ENCODE measurements around the gene TMEM191C. TPM values are rescaled to one million over a fixed set of nuclear protein-coding genes. Genes with fewer than 3 reads are reported as not detected.
"Not testable (repeated sequence)": the region's sequence is repeated elsewhere in the genome, so short reads cannot be mapped to it uniquely, and the experiment has no call there.

Gene TMEM191C
- total and polyA plus RNA-seq, 2 donors (not counting 1 experiment from before 2014, with no cell fraction given): 5.0 to 5.8 TPM

DNA sequence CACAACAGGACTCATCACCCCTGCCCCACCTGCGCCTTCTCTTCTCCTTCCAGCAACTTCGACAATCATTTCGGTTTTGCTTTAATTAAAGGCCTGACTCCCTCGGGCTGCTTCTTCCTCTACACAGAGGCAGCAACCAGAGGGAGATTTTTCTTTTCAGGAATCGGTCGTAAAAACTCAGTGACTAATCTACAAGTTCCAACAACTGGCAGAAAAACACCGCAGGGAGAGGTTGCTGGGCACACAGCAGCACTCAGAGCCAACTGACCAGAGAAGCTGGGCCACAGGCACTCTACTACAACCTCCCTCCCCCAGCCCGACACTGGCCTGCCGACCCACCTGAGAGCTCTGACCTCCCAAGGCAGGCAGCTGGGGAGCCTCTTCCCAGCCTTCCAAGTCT, 48.0 kb downstream of the TMEM191C start:
- POLR2A ChIA-PET; H3K27ac Mint-ChIP-seq; H3K27me3 Mint-ChIP-seq; ATAC-seq (ENCODE audit: low read depth); DNase-seq; H3K4me1 Mint-ChIP-seq; H3K4me2 ChIP-seq (replicated peaks; ENCODE audit: low read depth, low read length, poor library complexity, severe bottlenecking); H3K9me3 Mint-ChIP-seq (ENCODE audit: insufficient read depth); H3K4me3 Mint-ChIP-seq; H3K4me1 ChIP-seq (ENCODE audit: control insufficient read depth in 2 of 2, insufficient read depth in 2 of 2, low read length in 2 of 2); H3K27ac ChIP-seq (ENCODE audit: low read length in 2 of 2); H4K20me1 ChIP-seq (ENCODE audit: control insufficient read depth, insufficient read depth, low read length, poor library complexity, severe bottlenecking); H3K36me3 ChIP-seq (replicated peaks in 1 of 2; ENCODE audit: control extremely low read depth in 1 of 2, control insufficient read depth in 1 of 2, extremely low read depth in 1 of 2, insufficient read depth in 2 of 2, low read length in 1 of 2); H3K9ac ChIP-seq (ENCODE audit: low read length); H3K4me3 ChIP-seq (ENCODE audit: control extremely low read depth in 1 of 5, extremely low read depth in 1 of 5, insufficient read depth in 1 of 5, low read depth in 2 of 5, low read length in 4 of 5); CTCF ChIA-PET; H3K79me2 ChIP-seq (ENCODE audit: control insufficient read depth, insufficient read depth, low read length); H2AFZ ChIP-seq (ENCODE audit: insufficient read depth, low read depth, low read length, poor library complexity, severe bottlenecking); intact Hi-C loops (cut with micrococcal nuclease); H3K27me3 ChIP-seq (replicated peaks in 1 of 4; ENCODE audit: control extremely low read depth in 1 of 4, control insufficient read depth in 3 of 4, insufficient read depth in 4 of 4, low read length in 3 of 4); H3K9me3 ChIP-seq (ENCODE audit: control extremely low read depth in 1 of 3, control insufficient read depth in 2 of 3, insufficient read depth in 1 of 3, low read length in 2 of 3): not testable (repeated sequence)
- WGBS (ENCODE audit: insufficient coverage): no CpG with 5 or more reads among the region's 9 CpGs

GRCh38 chr22:21516522-21516921, 49.3 kb downstream of the TMEM191C start:
- no CpG with 5 or more reads among the region's 22 CpGs for WGBS (ENCODE audit: insufficient coverage)
- H3K36me3 ChIP-seq (replicated peaks in 1 of 2; ENCODE audit: control extremely low read depth in 1 of 2, control insufficient read depth in 1 of 2, extremely low read depth in 1 of 2, insufficient read depth in 2 of 2, low read length in 1 of 2); H3K4me1 ChIP-seq (ENCODE audit: control insufficient read depth in 2 of 2, insufficient read depth in 2 of 2, low read length in 2 of 2); H3K27ac ChIP-seq (ENCODE audit: low read length in 2 of 2); ATAC-seq (ENCODE audit: low read depth); H2AFZ ChIP-seq (ENCODE audit: insufficient read depth, low read depth, low read length, poor library complexity, severe bottlenecking); H4K20me1 ChIP-seq (ENCODE audit: control insufficient read depth, insufficient read depth, low read length, poor library complexity, severe bottlenecking); H3K4me3 ChIP-seq (ENCODE audit: control extremely low read depth in 1 of 5, extremely low read depth in 1 of 5, insufficient read depth in 1 of 5, low read depth in 2 of 5, low read length in 4 of 5); H3K4me2 ChIP-seq (replicated peaks; ENCODE audit: low read depth, low read length, poor library complexity, severe bottlenecking); H3K4me1 Mint-ChIP-seq; H3K27me3 ChIP-seq (replicated peaks in 1 of 4; ENCODE audit: control extremely low read depth in 1 of 4, control insufficient read depth in 3 of 4, insufficient read depth in 4 of 4, low read length in 3 of 4); H3K9me3 ChIP-seq (ENCODE audit: control extremely low read depth in 1 of 3, control insufficient read depth in 2 of 3, insufficient read depth in 1 of 3, low read length in 2 of 3); H3K4me3 Mint-ChIP-seq; H3K9me3 Mint-ChIP-seq (ENCODE audit: insufficient read depth); H3K9ac ChIP-seq (ENCODE audit: low read length); H3K79me2 ChIP-seq (ENCODE audit: control insufficient read depth, insufficient read depth, low read length); intact Hi-C loops (cut with micrococcal nuclease); CTCF ChIA-PET; H3K27ac Mint-ChIP-seq; POLR2A ChIA-PET; DNase-seq; H3K27me3 Mint-ChIP-seq: not testable (repeated sequence)

DNA sequence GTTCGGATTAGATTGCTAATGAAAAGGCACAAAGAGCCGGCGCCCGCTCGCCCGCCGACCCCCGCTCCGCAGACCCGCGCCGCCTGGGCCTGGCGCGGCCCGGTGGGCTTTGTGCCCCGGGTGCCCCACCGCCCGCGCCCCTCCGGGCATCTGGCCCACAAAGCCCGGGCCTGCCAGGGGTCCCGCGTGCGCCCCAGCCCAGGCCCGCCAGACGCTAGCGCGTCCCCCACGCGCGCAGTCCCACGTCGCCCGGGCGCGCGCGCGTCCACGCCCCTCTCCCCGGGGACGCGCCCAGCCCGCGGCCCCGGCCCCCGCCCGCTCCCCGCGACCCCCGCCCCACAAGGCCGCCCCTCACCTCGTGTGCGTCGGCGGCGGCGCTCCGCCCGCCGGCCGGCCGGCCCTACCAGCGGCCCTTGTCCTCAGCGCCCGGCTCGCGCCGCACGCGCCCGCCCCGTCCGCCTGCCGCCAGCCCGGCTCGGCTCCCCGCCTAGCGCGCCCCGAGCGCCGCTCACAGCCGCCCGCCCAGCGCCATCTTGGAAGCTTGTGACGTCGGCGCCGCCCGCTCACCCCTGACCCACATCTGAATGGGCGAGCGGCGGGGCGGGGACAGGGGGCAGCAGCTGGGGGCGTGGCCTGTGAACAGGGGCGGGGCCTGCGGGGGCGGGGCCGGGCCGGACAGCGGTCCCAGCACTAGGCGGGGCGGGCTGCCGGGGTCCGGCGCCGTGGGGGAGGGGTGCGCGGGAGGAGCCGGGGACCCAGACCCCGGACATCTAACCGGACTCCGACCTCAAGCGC, 50.0 kb downstream of the TMEM191C start:
- ATAC-seq (ENCODE audit: low read depth): peak; percentile 83
- intact Hi-C loops (cut with micrococcal nuclease); H3K27me3 ChIP-seq (replicated peaks in 1 of 4; ENCODE audit: control extremely low read depth in 1 of 4, control insufficient read depth in 3 of 4, insufficient read depth in 4 of 4, low read length in 3 of 4): not testable (repeated sequence)

More for the DNA sequence above, 50.0 kb downstream of the TMEM191C start:
- H3K27ac Mint-ChIP-seq; H3K9ac ChIP-seq (ENCODE audit: low read length); H3K4me1 Mint-ChIP-seq; H3K27me3 Mint-ChIP-seq; H3K9me3 Mint-ChIP-seq (ENCODE audit: insufficient read depth); H3K27ac ChIP-seq (ENCODE audit: low read length in 2 of 2); CTCF ChIA-PET; H2AFZ ChIP-seq (ENCODE audit: insufficient read depth, low read depth, low read length, poor library complexity, severe bottlenecking); H3K4me1 ChIP-seq (ENCODE audit: control insufficient read depth in 2 of 2, insufficient read depth in 2 of 2, low read length in 2 of 2); H3K36me3 ChIP-seq (replicated peaks in 1 of 2; ENCODE audit: control extremely low read depth in 1 of 2, control insufficient read depth in 1 of 2, extremely low read depth in 1 of 2, insufficient read depth in 2 of 2, low read length in 1 of 2); H3K4me2 ChIP-seq (replicated peaks; ENCODE audit: low read depth, low read length, poor library complexity, severe bottlenecking); H3K4me3 ChIP-seq (ENCODE audit: control extremely low read depth in 1 of 5, extremely low read depth in 1 of 5, insufficient read depth in 1 of 5, low read depth in 2 of 5, low read length in 4 of 5); POLR2A ChIA-PET; H3K79me2 ChIP-seq (ENCODE audit: control insufficient read depth, insufficient read depth, low read length); H4K20me1 ChIP-seq (ENCODE audit: control insufficient read depth, insufficient read depth, low read length, poor library complexity, severe bottlenecking); DNase-seq; H3K9me3 ChIP-seq (ENCODE audit: control extremely low read depth in 1 of 3, control insufficient read depth in 2 of 3, insufficient read depth in 1 of 3, low read length in 2 of 3); H3K4me3 Mint-ChIP-seq: not testable (repeated sequence)
- WGBS (ENCODE audit: insufficient coverage): no CpG with 5 or more reads among the region's 115 CpGs

All from B cell (primary cell).